Ovary (tissue), 9 donors: Measurements from ENCODE around the gene NIN. TPM values are rescaled to one million over a fixed set of nuclear protein-coding genes. Genes with fewer than 3 reads are reported as not detected.

Experiments used
- DNase-seq, 5 donors: peaks; one replicate each; pipeline ENCODE4 v3.0.0-alpha.2; 2019 to 2020
- H3K27ac ChIP-seq, 2 donors: fragments of 200-600 bp; one replicate each; pipeline versions ENCODE4 v1.5.1 to v1.8.0; 2019 to 2022
- H3K27me3 ChIP-seq: fragments of 200-600 bp; one replicate; pipeline ENCODE4 v1.8.0; 2022
- H3K36me3 ChIP-seq: fragments of 200-600 bp; sonication (generic); one replicate; pipeline ENCODE4 v1.5.1; 2019
- H3K4me1 ChIP-seq: one replicate; pipeline ENCODE4 v1.8.1; 2013; ENCODE audit warnings: mild to moderate bottlenecking, moderate library complexity; ENCODE audit not compliant: insufficient read depth
- H3K4me3 ChIP-seq: fragments of 200-600 bp; sonication (generic); one replicate; pipeline ENCODE4 v1.5.1; 2017
- H3K9me3 ChIP-seq, 2 donors: fragments of 200-600 bp in 1 of 2; sonication (generic) in 1 of 2; one replicate each; pipeline versions ENCODE4 v1.5.1 to v1.8.1; 2013 to 2019; ENCODE audit warnings: mild to moderate bottlenecking in 1 of 2, moderate library complexity in 1 of 2
- CTCF ChIP-seq, 3 donors: fragments of 450-650 bp in 2 of 3; fragments of 200-600 bp in 1 of 3; IDR thresholded peaks; one replicate each; pipeline versions ENCODE4 v1.5.1 to v1.8.0; 2016 to 2022; ENCODE audit warnings: antibody characterized with exemption in 3 of 3, mild to moderate bottlenecking in 1 of 3
- EP300 ChIP-seq: sonication (generic); formaldehyde crosslinking; IDR thresholded peaks from one replicate; pipeline ENCODE4 v1.6.1; 2017; ENCODE audit warnings: antibody characterized with exemption
- POLR2A ChIP-seq: fragments of 450-650 bp; IDR thresholded peaks from one replicate; pipeline ENCODE4 v1.6.1; 2017; ENCODE audit warnings: antibody characterized with exemption, mild to moderate bottlenecking, moderate library complexity
- WGBS, 3 donors: extraction: QIAGEN DNeasy Blood & Tissue Kit in 1 of 3; methylation state at CpG; one replicate each; pipeline versions ENCODE4 v1.1.5 to v1.1.7; 2013 to 2017; 5-methylcytosine and 5-hydroxymethylcytosine counted together
- intact Hi-C, 4 donors: fragments of 100-400 bp; cut with DNase I; formaldehyde crosslinking; loops; one replicate each; pipeline versions ENCODE4 v1.11.0 to v1.15.1; 2022 to 2023
- polyA plus RNA-seq, 2 donors: library from polyadenylated mRNA; stranded (reverse); fragments of 200-250 nt in 1 of 2; fragments of 350-450 nt in 1 of 2; fragmentation: Illumina TruSeq in 1 of 2; extraction: RNeasy Lipid Tissue Mini Kit (QIAGEN cat#74804) in 1 of 2; gene quantifications; one replicate each; pipeline ENCODE4 v1.2.3, GENCODE V29; 2013 to 2014
- total RNA-seq, 7 donors: library from RNA; depleted of rRNA in 2 of 7; stranded (reverse); fragments of >200 nt in 2 of 7; fragmentation: NEBNext Ultra II Directional in 3 of 7; extraction: Animal tissue kit (Norgen Biotek cat#: 25700) in 3 of 7; gene quantifications; one replicate each; pipeline versions ENCODE4 v1.1.0 to v1.2.4, GENCODE V29; 2016 to 2023
- donor health status: DM: no; HTN: no; CAD: no; lungs with moderate emphysema.
- donor health status: DM: no; HTN: no; CAD: no.
- donor health status: Bipolar disorder and iron deficiency.
- donor health status: DM: yes; HTN: yes; CAD: no.
- donor health status: DM: no; HTN: no; CAD: no.
- donor health status: DM: yes; HTN: yes; CAD: no.

The NIN gene
- total and polyA plus RNA-seq, 9 donors = 6.4 to 32.4 (median 28.0) TPM

GRCh38 chr14:50864237-50864636 lies 33.3 kb upstream of the NIN start:
- intact Hi-C loops = no loop called here
- DNase-seq = no peak
- Histone ChIP-seq H3K27me3 (no peaks in the 10 kb centered on the region), H3K9me3 (no peaks in the 10 kb centered on the region), H3K27ac (no peak overlapping the region), H3K36me3 (no peaks in the 10 kb centered on the region), H3K4me3 (no peak overlapping the region), H3K4me1 (peaks cover 1% of the 10 kb centered on the region)
- no peak for TF ChIP-seq CTCF (IDR thresholded peaks at IDR 0.05)
- no peak for TF ChIP-seq EP300
- no peak for TF ChIP-seq POLR2A

- Histone ChIP-seq H3K27ac (no peak overlapping the region), H3K9me3 (no peaks in the 10 kb centered on the region), H3K4me1 (peaks cover 2% of the 10 kb centered on the region), H3K27me3 (no peaks in the 10 kb centered on the region), H3K36me3 (no peaks in the 10 kb centered on the region), H3K4me3 (no peak overlapping the region)
- intact Hi-C loops = no loop called here
- no peak for DNase-seq
- WGBS, 3 donors = 73 to 87% (median 77%) methylated on average over 4 of the region's 4 CpGs
- no peak for TF ChIP-seq EP300
- TF ChIP-seq POLR2A = no peak
- no peak for TF ChIP-seq CTCF (IDR thresholded peaks at IDR 0.05)
Observed at GRCh38 chr14:50862036-50862570, 31.1 kb upstream of the NIN start.

- peak; percentile 64 to 85 (median 82) for DNase-seq
- Histone ChIP-seq H3K27ac (peak overlapping the region; percentile 44 to 65), H3K4me3 (peak overlapping the region; percentile 51), H3K36me3 (no peaks in the 10 kb centered on the region), H3K4me1 (peaks cover 2% of the 10 kb centered on the region), H3K9me3 (no peaks in the 10 kb centered on the region), H3K27me3 (no peaks in the 10 kb centered on the region)
- intact Hi-C loops = no loop called here
- peak in 2 of 3 donors; percentile 55 to 60 for TF ChIP-seq CTCF (IDR thresholded peaks at IDR 0.05)
- no peak for TF ChIP-seq POLR2A
- 1 to 2% (median 2%) methylated on average over 6 of the region's 6 CpGs for WGBS, 3 donors
Observed at GRCh38 chr14:50860478-50861086, 29.6 kb upstream of the NIN start.

- 0% methylated on average over 1 of the region's 1 CpG for WGBS, 3 donors
- Histone ChIP-seq H3K4me1 (peaks cover 2% of the 10 kb centered on the region), H3K9me3 (no peaks in the 10 kb centered on the region), H3K27ac (peak overlapping the region in 1 of 2 donors; percentile 65), H3K4me3 (peak overlapping the region; percentile 51), H3K36me3 (no peaks in the 10 kb centered on the region), H3K27me3 (no peaks in the 10 kb centered on the region)
- no peak for DNase-seq
- intact Hi-C loops = loop anchor here in 1 of 4 donors (10.0 kb wide), 1 partner anchor 74 kb away; no protein-coding TSS in a partner anchor
- TF ChIP-seq CTCF (IDR thresholded peaks at IDR 0.05) (no peak), EP300 (no peak), POLR2A (no peak)
Observed at GRCh38 chr14:50859296-50859624, 28.3 kb upstream of the NIN start.
